NCI-H82 treated with DMSO at 0.1 percent for 48 hours (cell line): ENCODE results near the gene STYK1.

Experiments used
- DNase-seq: peaks from one replicate; lab custom pipeline; 2025; ENCODE audit not compliant: unreplicated experiment; lab: John Stamatoyannopoulos, UW

STYK1 gene

GRCh38 chr12:10673659-10674384, at the start of gene STYK1:
Gene STYK1, minus strand, starts transcription at chr12:10674052. Its CDS starts 39,434 bp downstream, at chr12:10634618.
- DNase-seq = peak; percentile 24

- peak; percentile 43 for DNase-seq
Observed at GRCh38 chr12:10722905-10723746, 49.3 kb upstream of the STYK1 start, which contains the start of gene YBX3. Gene YBX3, minus strand, starts transcription at chr12:10723323. Its CDS starts 212 bp downstream, at chr12:10723111.

- DNase-seq = no peak
Observed at GRCh38 chr12:10722502-10722904, 48.7 kb upstream of the STYK1 start.

GRCh38 chr12:10721651-10722501, 48.0 kb upstream of the STYK1 start:
- peak; percentile 75 for DNase-seq

- DNase-seq = no peak
Observed at GRCh38 chr12:10720974-10721650, 47.3 kb upstream of the STYK1 start.

- no peak for DNase-seq
Observed at GRCh38 chr12:10719482-10719881, 45.6 kb upstream of the STYK1 start.

- DNase-seq = peak; percentile 18
Observed at GRCh38 chr12:10718279-10718821, 44.5 kb upstream of the STYK1 start.

GRCh38 chr12:10717410-10717809, 43.6 kb upstream of the STYK1 start:
- no peak for DNase-seq

GRCh38 chr12:10716704-10717315, 43.0 kb upstream of the STYK1 start:
- no peak for DNase-seq

GRCh38 chr12:10716277-10716676, 42.4 kb upstream of the STYK1 start:
- DNase-seq = no peak

GRCh38 chr12:10715491-10715890, 41.6 kb upstream of the STYK1 start:
- no peak for DNase-seq

GRCh38 chr12:10709808-10710207, 36.0 kb upstream of the STYK1 start:
- DNase-seq = no peak

GRCh38 chr12:10708862-10709261, 35.0 kb upstream of the STYK1 start:
- no peak for DNase-seq

GRCh38 chr12:10705655-10706054, 31.8 kb upstream of the STYK1 start:
- no peak for DNase-seq

- no peak for DNase-seq
Observed at GRCh38 chr12:10701843-10702242, 28.0 kb upstream of the STYK1 start.

- DNase-seq = no peak
Observed at GRCh38 chr12:10701131-10701681, 27.4 kb upstream of the STYK1 start.

- no peak for DNase-seq
Observed at GRCh38 chr12:10700581-10700980, 26.7 kb upstream of the STYK1 start.

- no peak for DNase-seq
Observed at GRCh38 chr12:10697862-10698261, 24.0 kb upstream of the STYK1 start.

GRCh38 chr12:10697156-10697555, 23.3 kb upstream of the STYK1 start:
- no peak for DNase-seq

- no peak for DNase-seq
Observed at GRCh38 chr12:10690906-10691305, 17.1 kb upstream of the STYK1 start.
